ENCODE data around the gene TSPAN2.

TSPAN2 gene

DNA sequence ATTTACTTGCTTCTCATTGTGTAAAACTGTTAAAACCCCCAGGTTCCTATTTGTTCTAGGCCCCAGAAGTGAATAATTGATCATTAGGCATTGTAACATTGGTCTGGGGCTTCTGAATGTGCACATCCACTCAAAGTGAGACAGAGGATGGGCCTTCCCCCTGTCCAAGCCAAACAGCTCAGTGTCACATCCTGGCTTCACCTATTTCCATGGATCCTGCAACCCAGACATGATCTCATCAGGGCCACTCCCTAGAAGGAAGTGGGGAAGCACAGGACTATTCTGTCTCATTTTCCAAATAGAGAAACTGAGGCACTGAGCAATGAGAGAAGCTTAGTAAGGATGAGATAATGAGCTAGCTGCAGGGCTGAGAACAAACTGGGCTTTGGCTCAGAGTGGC is 47.4 kb upstream of the TSPAN2 start:
- Histone ChIP-seq H3K36me3 (ENCODE audit: insufficient read depth) (no peaks in the 10 kb centered on the region), H3K27ac (no peak overlapping the region), H3K27me3 (ENCODE audit: insufficient read depth, low read depth) (no peaks in the 10 kb centered on the region), H3K4me1 (ENCODE audit: low read depth, poor library complexity, severe bottlenecking) (no peaks in the 10 kb centered on the region), H3K9ac (no peak overlapping the region), H3K79me2 (ENCODE audit: insufficient read depth, low read depth) (no peaks in the 10 kb centered on the region), H2AFZ (ENCODE audit: low read depth) (no peak overlapping the region), H4K20me1 (ENCODE audit: insufficient read depth) (no peaks in the 10 kb centered on the region), H3K4me3 (IDR thresholded peaks at IDR 0.05; ENCODE audit: insufficient read depth, low read depth, low read length) (no peak overlapping the region), H3K4me2 (no peak overlapping the region)
- TF ChIP-seq, protein P1, sequence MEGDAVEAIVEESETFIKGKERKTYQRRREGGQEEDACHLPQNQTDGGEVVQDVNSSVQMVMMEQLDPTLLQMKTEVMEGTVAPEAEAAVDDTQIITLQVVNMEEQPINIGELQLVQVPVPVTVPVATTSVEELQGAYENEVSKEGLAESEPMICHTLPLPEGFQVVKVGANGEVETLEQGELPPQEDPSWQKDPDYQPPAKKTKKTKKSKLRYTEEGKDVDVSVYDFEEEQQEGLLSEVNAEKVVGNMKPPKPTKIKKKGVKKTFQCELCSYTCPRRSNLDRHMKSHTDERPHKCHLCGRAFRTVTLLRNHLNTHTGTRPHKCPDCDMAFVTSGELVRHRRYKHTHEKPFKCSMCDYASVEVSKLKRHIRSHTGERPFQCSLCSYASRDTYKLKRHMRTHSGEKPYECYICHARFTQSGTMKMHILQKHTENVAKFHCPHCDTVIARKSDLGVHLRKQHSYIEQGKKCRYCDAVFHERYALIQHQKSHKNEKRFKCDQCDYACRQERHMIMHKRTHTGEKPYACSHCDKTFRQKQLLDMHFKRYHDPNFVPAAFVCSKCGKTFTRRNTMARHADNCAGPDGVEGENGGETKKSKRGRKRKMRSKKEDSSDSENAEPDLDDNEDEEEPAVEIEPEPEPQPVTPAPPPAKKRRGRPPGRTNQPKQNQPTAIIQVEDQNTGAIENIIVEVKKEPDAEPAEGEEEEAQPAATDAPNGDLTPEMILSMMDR (conservative IDR thresholded peaks at IDR 0.05; ENCODE audit: low read depth, low read length), result no peak

DNA sequence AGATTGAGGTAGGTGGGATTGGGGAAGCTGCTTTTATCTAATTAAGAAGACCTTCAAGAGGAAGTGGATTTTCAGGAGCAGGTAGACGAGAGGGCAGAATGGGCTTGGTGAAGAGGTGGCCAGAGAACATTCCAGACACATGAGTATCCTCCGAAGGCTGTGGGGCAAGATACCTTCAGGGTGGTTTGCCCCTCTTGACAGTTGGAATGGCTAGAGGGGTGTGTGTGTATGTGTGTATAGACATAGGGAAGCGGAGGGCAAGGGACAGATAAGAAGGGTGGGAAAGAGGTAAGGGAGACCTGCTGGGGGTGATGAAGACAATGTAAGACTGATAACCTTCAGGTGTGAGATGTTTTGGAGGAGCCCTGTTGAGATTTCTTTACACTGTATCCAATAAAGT is 46.8 kb upstream of the TSPAN2 start:
- Histone ChIP-seq H3K27ac (no peak overlapping the region), H3K4me3 (IDR thresholded peaks at IDR 0.05; ENCODE audit: insufficient read depth, low read depth, low read length) (no peak overlapping the region), H3K36me3 (ENCODE audit: insufficient read depth) (no peaks in the 10 kb centered on the region), H2AFZ (ENCODE audit: low read depth) (no peak overlapping the region), H3K27me3 (ENCODE audit: insufficient read depth, low read depth) (no peaks in the 10 kb centered on the region), H4K20me1 (ENCODE audit: insufficient read depth) (no peaks in the 10 kb centered on the region), H3K9ac (no peak overlapping the region), H3K79me2 (ENCODE audit: insufficient read depth, low read depth) (no peaks in the 10 kb centered on the region), H3K4me2 (no peak overlapping the region), H3K4me1 (ENCODE audit: low read depth, poor library complexity, severe bottlenecking) (no peaks in the 10 kb centered on the region)
- TF ChIP-seq, protein P1 (conservative IDR thresholded peaks at IDR 0.05; ENCODE audit: low read depth, low read length), result no peak

DNA sequence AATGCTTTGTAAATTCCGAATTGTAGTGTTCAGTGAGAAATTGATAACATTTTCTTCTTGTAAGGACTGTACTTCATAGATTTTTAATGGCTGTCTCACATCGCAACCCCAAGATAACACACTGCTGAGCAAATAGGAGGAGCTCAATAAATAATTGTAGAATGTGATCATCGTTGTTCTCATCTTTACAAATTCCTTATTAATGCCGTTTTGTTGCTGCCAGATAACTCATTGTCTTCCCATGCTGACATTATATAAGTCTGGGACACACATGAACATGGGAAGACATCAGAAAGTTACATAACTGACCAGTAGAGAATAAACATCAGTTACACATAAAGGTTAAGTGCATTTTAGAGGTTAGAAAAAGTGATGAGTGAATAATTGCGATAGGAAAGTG is 46.4 kb upstream of the TSPAN2 start:
- H3K4me3 ChIP-seq (IDR thresholded peaks at IDR 0.05; ENCODE audit: insufficient read depth, low read depth, low read length), result no peak overlapping the region
- TF ChIP-seq, protein P1 (conservative IDR thresholded peaks at IDR 0.05; ENCODE audit: low read depth, low read length), result no peak
- no peaks in the 10 kb centered on the region for H3K27me3 ChIP-seq (ENCODE audit: insufficient read depth, low read depth)
- H3K36me3 ChIP-seq (ENCODE audit: insufficient read depth), result no peaks in the 10 kb centered on the region
- no peak overlapping the region for H3K4me2 ChIP-seq
- H3K9ac ChIP-seq, result no peak overlapping the region
- H3K27ac ChIP-seq, result no peak overlapping the region
- no peaks in the 10 kb centered on the region for H4K20me1 ChIP-seq (ENCODE audit: insufficient read depth)
- H3K79me2 ChIP-seq (ENCODE audit: insufficient read depth, low read depth), result no peaks in the 10 kb centered on the region
- H2AFZ ChIP-seq (ENCODE audit: low read depth), result no peak overlapping the region
- H3K4me1 ChIP-seq (ENCODE audit: low read depth, poor library complexity, severe bottlenecking), result no peaks in the 10 kb centered on the region

DNA sequence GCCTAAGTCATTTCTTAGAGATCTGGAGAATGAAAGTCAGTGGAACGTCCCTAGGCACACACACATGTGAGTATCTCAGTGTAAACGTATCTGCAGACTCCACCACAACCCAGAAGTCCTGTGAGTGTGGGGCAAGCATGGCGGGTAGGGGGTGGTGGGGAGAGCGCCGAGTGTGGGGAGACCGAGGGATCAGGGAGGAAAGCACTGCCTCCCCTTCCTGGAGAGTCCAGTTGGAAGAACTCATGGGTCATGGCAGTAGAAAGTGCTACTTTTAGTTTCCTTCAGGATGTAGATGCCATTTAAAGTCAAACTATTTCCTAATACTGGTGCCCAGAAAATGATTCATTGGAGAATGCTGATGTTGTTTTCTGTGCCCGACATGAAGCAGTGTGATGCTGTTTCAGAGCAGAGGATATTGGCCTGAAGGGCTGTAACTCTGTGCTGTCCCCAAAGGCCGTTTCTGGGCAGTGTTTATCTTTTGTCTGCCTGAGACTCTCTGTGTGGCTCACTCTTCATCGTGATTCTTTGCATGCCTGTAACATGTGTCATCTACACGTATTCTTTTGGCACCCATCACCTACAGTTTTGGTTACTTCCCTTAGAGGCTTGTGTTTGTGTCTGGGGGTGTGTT is 45.7 kb upstream of the TSPAN2 start:
- H3K4me3 ChIP-seq (IDR thresholded peaks at IDR 0.05; ENCODE audit: insufficient read depth, low read depth, low read length), result no peak overlapping the region

More for the DNA sequence above, 45.7 kb upstream of the TSPAN2 start:
- Histone ChIP-seq H3K36me3 (ENCODE audit: insufficient read depth) (no peaks in the 10 kb centered on the region), H2AFZ (ENCODE audit: low read depth) (no peak overlapping the region), H3K9ac (no peak overlapping the region), H3K79me2 (ENCODE audit: insufficient read depth, low read depth) (no peaks in the 10 kb centered on the region), H3K27me3 (ENCODE audit: insufficient read depth, low read depth) (no peaks in the 10 kb centered on the region), H3K4me1 (ENCODE audit: low read depth, poor library complexity, severe bottlenecking) (no peaks in the 10 kb centered on the region), H4K20me1 (ENCODE audit: insufficient read depth) (no peaks in the 10 kb centered on the region), H3K4me2 (no peak overlapping the region), H3K27ac (no peak overlapping the region)
- TF ChIP-seq, protein P1 (conservative IDR thresholded peaks at IDR 0.05; ENCODE audit: low read depth, low read length), result no peak

All from KMS-11 (cell line).